Liver (tissue), 2 donors: Measurements from ENCODE around the gene PIK3R3.

Experiments
- TF ChIP-seq, protein P1 (sequence below): fragments of 150-350 bp; IDR thresholded peaks from 2 replicates; pipeline ENCODE4 v1.5.1; 2017; ENCODE audit warnings: improper control_type of control experiment, low read depth, low read length; ENCODE audit not compliant: missing input control
- TF ChIP-seq, protein P2 (sequence below): IDR thresholded peaks from 2 replicates; pipeline ENCODE4 v1.6.1; 2016; ENCODE audit warnings: antibody characterized with exemption
- donor health status: healthy.

DNA sequence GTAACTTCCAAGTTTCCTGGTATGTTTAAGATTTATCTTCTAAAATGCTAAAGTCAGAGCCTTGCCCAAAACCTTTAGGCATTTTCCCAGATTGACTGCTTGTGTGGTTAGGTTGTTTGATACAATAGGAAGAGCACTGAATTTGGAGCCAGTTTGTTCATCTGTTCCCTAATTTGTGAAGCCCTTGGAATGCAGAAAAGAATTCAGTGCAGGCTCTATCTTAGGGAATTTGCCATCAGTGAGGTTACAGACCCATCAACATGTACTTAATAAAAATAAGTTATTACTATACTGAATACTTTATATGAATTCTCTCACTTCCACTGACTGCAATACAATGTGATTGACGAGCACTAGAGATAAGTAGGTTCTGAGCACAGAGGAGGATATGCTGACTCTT, 120.2 kb downstream of the PIK3R3 start:
- TF ChIP-seq, protein P1, sequence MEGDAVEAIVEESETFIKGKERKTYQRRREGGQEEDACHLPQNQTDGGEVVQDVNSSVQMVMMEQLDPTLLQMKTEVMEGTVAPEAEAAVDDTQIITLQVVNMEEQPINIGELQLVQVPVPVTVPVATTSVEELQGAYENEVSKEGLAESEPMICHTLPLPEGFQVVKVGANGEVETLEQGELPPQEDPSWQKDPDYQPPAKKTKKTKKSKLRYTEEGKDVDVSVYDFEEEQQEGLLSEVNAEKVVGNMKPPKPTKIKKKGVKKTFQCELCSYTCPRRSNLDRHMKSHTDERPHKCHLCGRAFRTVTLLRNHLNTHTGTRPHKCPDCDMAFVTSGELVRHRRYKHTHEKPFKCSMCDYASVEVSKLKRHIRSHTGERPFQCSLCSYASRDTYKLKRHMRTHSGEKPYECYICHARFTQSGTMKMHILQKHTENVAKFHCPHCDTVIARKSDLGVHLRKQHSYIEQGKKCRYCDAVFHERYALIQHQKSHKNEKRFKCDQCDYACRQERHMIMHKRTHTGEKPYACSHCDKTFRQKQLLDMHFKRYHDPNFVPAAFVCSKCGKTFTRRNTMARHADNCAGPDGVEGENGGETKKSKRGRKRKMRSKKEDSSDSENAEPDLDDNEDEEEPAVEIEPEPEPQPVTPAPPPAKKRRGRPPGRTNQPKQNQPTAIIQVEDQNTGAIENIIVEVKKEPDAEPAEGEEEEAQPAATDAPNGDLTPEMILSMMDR, result no peak
- TF ChIP-seq, protein P2, sequence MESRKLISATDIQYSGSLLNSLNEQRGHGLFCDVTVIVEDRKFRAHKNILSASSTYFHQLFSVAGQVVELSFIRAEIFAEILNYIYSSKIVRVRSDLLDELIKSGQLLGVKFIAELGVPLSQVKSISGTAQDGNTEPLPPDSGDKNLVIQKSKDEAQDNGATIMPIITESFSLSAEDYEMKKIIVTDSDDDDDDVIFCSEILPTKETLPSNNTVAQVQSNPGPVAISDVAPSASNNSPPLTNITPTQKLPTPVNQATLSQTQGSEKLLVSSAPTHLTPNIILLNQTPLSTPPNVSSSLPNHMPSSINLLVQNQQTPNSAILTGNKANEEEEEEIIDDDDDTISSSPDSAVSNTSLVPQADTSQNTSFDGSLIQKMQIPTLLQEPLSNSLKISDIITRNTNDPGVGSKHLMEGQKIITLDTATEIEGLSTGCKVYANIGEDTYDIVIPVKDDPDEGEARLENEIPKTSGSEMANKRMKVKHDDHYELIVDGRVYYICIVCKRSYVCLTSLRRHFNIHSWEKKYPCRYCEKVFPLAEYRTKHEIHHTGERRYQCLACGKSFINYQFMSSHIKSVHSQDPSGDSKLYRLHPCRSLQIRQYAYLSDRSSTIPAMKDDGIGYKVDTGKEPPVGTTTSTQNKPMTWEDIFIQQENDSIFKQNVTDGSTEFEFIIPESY, result no peak
